HG02588 (cell line): ENCODE results near the gene SSBP4.

Experiments
- ATAC-seq: cut with Tn5 transposase; IDR thresholded peaks from one replicate; pipeline ENCODE4 v1.9.1; 2021; ENCODE audit warnings: mild to moderate bottlenecking, moderate library complexity; ENCODE audit not compliant: unreplicated experiment

Gene SSBP4

GRCh38 chr19:18441804-18442788 is 22.9 kb downstream of the SSBP4 start:
- no peak for ATAC-seq

GRCh38 chr19:18442941-18443340 is 23.7 kb downstream of the SSBP4 start:
- no peak for ATAC-seq

DNA sequence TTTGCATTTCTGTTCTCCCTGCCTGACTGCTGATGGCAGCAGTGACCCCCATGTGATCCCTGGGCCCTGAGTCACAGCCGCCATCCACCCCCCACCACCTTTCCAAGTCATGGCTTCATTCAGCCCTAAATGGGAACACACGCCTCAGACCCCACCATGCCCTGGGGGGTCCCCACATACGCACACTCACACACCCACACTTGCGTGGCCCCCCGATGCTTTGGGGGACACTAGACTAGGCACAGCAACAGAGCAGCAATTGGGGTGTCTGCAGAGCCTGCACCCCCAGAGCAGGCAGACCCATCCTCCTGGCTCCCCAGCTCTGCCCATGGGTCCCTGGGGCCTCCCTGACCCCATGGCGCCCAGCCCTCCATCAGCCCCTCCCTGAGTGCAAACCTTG is 24.2 kb downstream of the SSBP4 start:
- no peak for ATAC-seq

DNA sequence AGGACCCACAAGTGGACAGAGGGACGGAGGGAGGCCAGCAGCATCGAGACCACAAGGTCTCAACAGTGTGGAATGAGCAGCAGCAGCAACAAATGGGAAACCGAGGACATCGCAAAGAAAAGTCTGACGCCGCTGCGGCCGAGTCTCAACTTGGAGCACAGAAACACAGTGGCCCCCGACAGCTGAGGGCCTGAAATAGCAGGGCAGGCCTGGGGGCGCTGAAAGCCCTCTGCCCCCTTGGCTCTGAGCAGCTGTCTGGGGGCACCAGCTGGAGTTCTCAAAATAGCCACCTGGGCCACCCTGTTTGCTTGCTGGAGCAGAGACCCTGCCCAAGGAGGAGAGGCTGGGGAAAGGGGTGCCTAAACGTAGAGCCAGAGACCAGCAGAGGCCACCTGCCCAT is 24.6 kb downstream of the SSBP4 start:
- no peak for ATAC-seq

DNA sequence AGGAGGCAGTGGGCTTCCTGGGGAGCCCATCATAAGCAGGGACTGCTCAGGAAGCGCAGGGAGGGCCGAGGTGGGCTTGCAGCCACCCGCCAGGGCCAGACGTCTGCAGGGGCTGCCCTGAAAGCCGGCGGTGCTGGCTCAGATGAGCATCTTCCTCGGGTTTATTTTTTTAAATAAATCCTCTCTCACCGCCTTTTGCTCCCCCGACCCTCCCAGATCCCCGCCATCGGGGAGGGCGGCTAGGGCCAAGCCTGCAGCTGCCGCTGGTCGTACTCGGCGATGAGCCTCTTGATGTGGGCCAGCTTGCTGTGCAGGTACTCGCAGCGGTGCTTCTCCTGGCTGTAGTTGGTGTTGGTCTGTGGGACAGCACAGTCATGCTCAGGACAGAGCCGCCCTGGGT is 25.3 kb downstream of the SSBP4 start:
- no peak for ATAC-seq

GRCh38 chr19:18445262-18445948 is 26.2 kb downstream of the SSBP4 start:
- no peak for ATAC-seq

DNA sequence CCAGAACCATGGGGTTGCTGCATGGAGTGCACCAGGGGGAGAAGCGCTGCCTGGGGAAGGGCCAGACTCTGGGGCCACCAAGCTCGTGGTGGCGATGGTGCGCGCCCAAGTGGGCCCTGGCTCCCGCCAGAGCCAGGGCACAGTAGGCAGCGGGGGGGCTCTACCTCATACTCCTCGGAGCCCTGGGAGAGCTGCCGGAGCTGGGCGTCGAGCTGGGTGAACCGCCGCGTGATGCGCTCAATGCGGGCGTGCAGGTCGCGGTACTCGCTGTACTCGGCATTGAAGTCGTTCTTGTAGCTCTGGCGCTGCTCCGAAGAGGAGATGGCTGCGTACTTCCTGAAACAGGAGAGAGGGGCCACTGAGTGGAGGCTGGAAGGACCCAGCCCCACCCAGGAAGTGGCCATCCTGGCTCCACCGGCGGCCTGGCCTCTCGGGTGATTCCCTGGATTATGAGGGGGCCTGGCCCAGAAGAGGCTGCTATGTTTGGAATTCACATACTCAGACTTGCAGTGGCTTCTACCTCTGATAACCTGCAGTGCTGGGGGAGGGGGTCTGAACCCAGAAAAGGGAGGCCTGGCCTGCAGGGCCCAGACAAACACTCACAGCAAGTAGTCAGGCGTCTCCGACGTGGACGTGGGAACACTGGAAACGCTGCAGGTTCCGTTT is 27.1 kb downstream of the SSBP4 start:
- ATAC-seq, result no peak

- ATAC-seq, result no peak
These were observed 27.7 kb downstream of the SSBP4 start for GRCh38 chr19:18446811-18447359.

DNA sequence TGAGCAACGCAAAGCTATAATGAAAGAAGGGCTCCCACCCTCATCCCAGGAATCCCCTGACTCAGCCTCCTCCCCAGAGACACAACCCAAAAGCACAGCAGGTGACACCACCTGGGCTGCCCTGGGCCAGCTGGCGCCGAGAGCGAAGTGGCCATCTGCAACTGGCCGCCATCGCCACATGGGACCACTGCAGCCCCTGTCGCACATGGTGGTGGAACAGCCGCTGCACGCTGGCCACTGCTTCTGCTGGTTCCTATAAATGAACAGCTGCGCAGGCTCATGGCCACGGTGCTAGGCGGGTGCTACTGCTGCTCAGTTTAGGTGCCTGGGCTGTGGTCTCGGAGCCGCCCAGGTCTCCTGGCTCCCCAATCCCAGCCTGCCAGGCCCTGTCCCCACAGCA is 30.4 kb downstream of the SSBP4 start:
- ATAC-seq, result no peak

- no peak for ATAC-seq
These were observed 31.1 kb downstream of the SSBP4 start for GRCh38 chr19:18450021-18450930.

DNA sequence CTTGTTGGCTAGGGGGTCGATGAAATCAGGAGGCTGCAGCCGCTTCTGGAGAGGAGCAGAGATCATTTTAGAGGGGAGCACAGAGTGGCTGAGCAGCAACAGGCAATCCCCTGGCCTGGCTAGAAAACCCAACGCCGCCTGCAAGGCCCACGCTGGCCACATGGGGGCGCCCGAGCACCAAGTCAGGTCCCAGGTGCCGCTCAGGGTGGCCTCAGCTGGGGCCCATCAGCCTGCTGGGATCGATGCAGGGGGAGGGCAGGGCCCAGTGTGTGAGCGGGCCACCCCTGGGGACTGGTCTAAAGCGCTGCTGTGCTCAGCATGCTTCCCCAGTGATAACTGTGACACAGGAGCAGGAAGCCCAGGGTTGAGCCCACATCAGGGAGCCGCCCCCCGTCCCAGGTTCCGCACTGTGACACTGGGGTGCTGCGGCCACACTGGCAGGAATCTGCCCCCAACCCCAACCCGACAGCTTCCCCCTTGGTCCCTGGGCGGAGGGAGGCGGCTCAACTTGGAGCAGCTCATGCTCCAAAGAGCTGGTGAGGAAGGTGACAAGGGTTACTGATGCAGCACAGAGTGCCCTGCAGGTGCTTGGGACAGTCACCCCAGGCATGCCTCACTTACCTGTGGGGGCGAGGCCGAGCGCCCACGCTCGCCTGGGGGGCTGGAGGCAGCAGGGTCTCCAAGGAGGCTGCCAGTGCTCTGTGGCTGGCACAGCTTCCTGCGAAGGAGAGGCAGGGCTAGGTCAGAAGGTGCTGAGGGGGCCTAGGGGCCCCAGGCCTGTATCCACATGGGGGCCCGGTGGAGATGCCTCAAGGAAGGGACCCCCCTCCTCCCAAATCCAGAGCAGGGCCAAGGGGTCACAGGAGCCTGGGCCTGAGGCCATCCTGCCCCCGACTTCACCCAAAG is 32.0 kb downstream of the SSBP4 start:
- ATAC-seq, result no peak

- ATAC-seq, result no peak
These were observed 33.2 kb downstream of the SSBP4 start for GRCh38 chr19:18452386-18452785.

DNA sequence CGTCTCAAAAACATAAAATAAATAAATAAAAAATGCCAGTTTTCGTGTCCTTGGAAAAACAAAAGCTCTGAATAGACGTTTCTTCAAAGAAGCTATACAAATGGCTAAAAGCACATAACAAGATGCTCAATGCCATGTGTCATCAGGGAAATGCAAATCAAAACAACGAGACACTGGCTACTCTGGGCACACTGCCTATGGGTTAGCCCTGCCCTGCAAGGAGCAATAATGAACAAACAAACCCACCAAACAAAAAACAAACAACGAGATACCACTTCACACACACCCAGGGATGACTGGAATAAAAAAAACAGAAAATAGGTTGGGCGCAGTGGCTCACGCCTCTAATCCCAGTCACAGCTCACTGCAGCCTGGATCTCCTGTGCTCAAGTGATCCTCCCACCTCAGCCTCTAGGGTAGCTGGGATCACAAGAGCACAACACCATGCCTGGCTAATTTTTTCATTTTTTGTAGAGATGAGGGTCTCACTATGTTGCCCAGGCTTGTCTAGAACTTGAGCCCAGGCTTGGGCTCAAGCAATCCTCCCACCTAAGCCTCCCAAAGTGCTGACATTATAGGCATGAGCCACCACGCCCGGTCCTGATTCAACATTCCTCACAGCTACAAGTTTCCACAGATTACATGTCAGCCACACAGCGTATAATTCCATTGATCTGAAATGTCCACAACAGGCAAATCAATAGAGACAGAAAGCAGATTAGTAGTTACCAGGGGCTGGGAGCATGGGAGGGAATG is 34.2 kb downstream of the SSBP4 start:
- ATAC-seq, result no peak

DNA sequence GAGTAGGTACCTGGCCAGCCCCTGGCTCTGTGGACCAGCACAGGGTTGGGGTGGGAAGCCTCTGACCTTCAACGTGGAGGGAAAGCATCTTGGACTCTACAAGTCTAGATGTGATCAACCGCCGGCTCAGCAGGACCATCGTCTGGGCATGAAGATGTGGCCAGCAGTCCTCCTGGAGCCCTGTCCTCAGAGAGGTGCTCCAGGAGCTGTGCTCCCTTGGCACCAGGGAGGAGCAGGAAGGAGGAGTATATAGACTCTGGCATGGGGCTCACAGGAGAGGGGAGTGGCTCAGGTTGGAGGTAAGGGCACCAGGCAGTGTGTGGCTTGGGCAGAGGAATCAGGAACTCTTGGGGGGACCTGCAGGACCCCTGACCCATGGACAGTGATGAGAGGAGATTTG is 37.1 kb downstream of the SSBP4 start:
- ATAC-seq, result no peak

GRCh38 chr19:18456974-18457373 is 37.8 kb downstream of the SSBP4 start:
- no peak for ATAC-seq

GRCh38 chr19:18457483-18458331 is 38.5 kb downstream of the SSBP4 start:
- no peak for ATAC-seq

GRCh38 chr19:18460900-18461299 is 41.7 kb downstream of the SSBP4 start:
- ATAC-seq, result no peak

- no peak for ATAC-seq
These were observed 42.3 kb downstream of the SSBP4 start for GRCh38 chr19:18461471-18461870.
